GM18526 (cell line): ENCODE measurements around the gene SPECC1L.

Experiments used
- POLR2A ChIP-seq: IDR thresholded peaks from 3 replicates; pipeline ENCODE4 v1.6.1; 2011; ENCODE audit not compliant: insufficient read length; ENCODE audit errors: extremely low read depth

Gene SPECC1L

DNA sequence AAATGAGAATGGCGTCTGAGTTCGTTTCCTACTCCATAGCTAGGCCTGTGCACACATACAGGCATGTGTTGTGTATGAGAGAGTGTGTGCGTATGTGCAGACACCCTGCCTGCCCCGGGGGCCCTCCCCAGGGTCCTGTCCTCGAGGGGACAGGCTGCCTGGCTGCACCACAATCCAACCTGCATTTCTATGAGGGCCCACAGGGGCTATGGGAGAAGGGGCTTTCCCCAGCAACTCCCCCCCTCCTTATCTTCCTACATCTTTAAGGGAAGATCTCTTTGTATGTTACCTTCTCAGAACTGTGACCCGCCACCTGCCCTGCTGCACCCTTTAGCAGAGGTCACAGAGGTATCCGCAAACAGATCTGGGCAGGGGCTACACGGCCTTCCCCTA, 171.7 kb downstream of the SPECC1L start:
- TF ChIP-seq POLR2A: no peak

DNA sequence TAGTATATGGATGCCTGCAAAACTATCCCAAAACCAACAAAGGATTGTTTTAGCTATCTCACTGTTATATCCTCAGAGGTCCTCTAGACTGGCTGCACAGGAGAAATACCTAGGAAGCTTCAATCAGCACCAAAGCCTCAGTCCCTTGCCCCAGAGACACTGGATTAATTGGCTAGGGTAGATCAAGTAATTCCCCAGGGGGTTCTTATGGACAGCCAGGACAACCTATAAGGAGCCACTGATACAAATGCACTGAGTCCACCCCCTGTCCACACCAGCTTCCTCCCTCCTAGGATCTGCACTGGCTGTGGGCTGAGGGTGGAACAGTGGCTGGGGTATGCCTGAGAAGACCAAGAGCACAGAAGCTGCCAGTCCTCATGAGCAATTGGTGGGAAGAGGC, 173.0 kb downstream of the SPECC1L start:
- TF ChIP-seq POLR2A: no peak

DNA sequence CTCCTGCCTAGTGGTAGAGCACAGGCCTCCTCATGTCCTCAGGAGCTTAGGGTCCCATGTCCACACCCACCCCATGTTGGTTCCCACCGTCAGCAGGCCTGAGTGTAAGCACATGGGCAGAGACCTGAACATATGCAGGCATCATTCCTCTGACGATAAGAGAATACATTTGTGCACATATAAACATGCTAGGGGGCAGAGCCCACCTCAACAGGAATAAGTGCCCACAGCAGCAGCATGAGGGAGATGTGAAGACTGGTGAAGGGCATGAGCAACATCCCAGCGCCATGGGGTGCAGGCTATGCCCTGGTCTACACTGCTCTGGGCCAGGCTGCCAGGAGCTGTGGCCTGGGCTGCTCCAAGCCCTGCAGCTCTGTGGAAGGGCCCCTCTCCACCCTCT, 173.6 kb downstream of the SPECC1L start:
- TF ChIP-seq POLR2A: no peak

DNA sequence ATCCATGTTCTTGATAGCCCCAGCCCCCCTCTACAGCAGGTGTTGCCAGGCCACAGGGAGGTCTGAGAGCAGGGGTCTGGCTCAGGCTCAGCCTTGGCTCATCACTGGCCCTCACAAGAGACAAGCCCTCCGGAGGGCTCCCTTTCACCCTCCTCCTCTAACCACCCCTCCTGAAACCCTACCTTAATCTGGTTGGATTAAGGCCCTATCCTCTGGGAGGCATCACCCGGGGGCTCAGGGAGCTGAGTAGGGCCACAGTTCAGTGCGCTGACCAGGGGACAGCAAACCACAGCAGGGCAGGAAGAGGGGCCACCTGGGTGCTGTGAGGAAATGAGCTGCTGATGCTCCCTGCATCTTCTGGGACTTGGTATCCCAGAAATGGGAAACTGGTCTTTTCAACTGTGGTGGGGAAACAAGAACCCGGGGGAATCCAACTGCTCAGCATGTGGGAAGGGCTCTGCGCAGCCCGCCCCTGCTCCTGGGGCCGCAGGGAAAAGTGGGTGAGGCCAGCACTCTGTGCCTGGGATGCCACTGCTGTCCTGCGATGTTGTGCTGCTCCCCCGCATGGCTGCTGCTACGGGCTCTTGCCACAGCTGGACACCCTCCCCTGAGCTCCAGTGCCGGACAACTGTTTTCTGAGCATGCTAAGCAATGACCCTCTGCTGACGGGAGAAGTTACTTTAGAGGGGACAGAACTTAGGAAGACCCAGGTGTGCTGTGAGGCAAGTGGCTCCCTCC, 174.3 kb downstream of the SPECC1L start:
- TF ChIP-seq POLR2A: no peak

DNA sequence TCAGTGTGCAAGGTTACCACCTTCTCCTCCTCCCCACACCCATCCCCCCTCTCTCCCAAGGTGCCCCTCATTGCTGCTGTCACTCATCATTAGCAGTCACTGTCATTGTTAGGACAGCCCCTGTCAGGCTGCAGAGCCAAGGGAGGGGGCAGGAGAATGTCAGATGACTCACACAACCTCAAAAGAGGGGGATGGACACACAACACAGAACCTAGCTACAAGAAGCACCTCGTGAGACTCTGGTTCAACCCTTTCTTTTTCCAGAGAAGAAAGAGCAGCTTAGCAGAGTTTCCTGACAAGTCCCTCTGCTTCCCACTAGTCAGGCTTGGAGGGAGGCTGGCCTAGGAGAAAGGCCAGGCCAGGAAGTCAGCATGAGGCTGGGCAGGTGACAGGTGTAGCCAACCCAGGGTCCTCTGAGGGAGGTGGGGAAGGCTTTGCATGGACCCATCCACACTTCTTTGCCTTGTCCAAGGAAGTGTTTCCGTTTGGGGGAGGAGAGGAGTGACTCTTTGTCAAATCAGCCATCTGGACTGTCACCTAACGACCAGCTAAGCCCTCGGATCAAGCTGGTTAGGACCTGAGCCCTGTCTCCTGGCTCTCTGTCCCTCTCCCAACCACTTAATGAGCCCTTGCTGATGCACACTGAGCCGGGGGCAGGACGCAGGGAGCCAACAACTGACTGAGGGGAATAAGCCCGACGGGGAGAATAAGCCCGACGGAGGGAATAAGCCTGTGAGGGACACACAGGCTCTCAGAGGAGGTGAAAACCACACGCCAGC, 175.0 kb downstream of the SPECC1L start:
- no peak for TF ChIP-seq POLR2A

DNA sequence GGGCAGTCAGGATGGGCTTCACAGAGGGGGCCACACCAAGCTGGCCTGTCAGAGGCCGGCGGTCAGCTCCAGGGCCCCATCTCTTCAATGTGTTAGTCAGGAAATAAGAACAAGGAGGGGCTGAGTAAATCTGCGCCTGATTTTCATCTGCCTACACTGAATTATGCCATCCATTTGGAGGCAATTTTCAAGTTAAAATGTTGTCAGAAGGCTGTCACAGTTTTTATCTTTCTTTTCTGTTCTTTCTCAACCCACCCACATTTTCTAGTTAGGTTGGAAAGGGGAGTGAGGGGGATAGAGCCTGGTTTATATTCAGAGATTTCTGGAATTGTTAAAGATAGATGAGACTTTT, 175.6 kb downstream of the SPECC1L start:
- no peak for TF ChIP-seq POLR2A

DNA sequence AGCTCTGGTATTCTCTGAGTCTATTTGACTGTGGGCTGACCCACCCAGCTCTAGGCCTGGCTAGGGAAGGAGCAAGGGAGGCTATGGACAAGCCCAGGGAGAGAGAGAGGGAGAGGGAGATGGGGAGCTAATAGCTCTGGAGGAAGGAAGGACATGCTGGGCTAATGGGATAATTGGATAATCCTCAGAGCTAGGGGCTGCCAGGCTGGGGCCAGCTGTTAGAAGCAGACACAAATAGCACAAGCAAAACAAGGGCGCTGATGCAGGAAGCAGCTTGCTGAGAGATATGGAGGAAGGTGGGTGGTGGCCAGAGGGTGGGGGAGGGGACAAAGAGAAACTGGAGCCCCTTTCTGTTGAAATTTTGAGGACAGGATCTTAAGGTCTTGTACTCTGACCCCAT, 180.0 kb downstream of the SPECC1L start:
- TF ChIP-seq POLR2A: no peak

DNA sequence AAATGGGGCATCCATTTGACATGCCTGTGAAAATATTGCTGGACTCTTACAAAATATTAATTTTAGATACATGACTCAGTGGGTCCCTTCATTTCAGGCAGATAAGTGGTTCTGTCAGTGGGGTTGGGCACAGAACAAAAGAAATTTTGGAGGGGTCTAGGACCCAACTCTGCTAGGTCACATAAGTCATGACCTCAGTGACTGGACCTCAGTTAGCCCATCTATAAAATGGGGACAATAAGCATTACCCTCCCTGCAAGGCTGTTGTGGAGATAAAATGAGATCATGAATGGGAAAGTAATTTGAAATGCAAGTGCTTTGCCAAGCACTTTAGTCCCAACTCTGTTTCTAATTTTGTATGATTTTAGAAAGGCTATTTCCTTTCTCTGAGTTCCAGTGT, 180.5 kb downstream of the SPECC1L start:
- TF ChIP-seq POLR2A: no peak

DNA sequence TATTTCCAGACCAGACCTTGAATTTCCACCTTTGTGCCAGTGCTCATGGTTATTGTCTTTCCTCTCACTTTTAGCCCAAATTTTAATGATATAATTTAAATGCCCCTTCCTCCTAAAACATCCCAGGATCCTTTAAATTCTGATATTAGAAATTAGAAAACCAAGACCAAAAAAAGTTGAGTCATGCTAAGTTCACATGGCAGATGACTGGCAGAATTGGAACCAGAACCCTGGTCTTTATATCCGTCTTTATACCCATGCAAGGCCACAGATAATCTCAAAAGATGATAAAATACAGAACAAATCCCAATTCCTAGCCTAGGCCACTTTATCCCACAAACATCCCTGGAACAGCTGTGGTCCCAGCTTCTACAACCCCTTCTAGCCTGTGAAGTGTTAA, 183.2 kb downstream of the SPECC1L start:
- no peak for TF ChIP-seq POLR2A

DNA sequence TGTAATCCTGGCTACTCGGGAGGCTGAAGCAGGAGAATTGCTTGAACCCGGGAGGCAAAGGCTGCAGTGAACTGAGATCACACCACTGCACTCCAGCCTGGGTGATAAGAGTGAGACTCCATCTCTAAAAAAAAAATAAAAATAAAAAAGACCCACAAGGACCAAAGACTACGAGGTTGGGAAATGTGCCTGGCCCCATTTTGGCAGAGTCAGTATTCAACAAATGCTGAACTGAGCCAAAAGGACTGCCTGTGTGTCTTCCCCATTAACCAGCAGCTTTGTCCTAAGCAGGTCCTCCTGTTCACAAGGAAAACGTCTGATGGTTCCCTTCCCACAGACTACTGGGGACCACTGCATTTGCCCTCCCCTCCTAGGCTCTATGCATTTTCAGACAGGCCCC, 184.4 kb downstream of the SPECC1L start:
- TF ChIP-seq POLR2A: no peak

DNA sequence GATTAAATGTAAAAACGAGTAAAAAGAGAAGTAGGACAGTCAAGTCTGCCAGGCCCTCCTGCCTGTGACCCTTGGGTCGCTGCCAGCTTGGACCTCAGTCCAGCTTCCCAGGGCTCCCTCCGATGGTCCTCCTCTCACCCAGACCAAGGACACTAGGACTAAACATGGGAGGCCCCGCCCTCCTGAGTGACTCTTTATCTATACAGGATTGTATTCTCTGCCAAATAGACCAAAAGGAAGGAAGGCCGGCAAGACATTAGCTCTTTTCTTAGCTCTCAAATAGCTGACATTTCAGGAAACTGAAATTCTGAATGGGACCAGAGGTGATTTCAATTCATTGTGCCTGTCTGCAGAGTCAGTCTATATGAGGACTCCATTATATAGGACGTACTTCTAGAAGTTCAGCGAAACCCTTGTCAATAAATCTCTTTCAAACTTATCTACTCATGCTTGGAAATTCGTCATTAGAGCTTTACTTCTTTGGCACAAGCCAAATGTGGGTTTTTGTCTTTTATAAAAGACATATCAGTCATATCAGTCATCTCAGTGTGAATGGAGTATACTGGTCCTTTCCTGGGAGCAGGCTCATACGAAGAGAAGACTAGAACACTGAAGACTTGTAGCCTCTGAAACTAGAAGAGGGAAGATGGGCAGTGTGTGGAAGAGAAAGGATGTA, 185.3 kb downstream of the SPECC1L start:
- no peak for TF ChIP-seq POLR2A

DNA sequence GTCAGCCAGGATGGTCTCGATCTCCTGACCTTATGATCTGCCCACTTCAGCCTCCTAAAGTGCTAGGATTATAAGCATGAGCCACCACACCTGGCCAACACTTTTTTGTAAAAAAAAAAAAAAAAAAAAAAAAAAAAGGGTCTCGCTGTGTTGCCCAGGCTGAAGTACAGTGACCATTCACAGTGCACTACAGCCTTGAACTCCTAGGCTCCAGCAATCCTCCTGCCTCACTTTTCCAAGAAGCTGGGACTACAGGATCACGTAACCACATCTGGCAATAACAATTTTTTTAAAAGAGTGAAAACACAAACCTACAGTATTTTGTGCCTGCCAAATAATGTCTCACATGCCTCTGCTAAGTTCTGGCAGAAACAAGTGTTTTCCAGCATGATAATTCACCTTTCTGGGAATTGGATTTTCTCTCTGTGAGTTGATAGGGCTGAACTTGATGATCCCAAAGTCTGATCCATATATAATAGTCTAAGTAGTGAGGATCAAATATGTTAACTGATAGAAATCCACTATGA, 187.3 kb downstream of the SPECC1L start:
- no peak for TF ChIP-seq POLR2A

DNA sequence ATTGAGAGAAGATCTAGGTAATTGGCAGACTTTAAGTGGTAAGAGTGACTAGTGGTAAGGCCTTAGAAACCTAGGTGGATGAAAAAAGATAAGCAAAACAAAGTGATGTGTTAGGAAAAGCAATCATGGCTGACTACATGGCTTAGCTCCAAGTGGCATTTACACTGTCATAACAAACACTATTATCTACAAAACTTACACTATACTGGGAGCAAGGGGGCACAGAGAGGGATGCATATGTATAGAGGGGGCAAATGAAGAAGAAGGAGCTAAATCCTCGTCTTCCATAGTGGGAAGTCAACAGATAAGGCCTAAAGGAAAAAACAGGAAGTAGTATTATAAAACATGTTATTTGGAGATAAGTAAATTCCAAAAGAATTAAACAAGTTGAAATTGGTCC, 189.3 kb downstream of the SPECC1L start:
- TF ChIP-seq POLR2A: no peak

DNA sequence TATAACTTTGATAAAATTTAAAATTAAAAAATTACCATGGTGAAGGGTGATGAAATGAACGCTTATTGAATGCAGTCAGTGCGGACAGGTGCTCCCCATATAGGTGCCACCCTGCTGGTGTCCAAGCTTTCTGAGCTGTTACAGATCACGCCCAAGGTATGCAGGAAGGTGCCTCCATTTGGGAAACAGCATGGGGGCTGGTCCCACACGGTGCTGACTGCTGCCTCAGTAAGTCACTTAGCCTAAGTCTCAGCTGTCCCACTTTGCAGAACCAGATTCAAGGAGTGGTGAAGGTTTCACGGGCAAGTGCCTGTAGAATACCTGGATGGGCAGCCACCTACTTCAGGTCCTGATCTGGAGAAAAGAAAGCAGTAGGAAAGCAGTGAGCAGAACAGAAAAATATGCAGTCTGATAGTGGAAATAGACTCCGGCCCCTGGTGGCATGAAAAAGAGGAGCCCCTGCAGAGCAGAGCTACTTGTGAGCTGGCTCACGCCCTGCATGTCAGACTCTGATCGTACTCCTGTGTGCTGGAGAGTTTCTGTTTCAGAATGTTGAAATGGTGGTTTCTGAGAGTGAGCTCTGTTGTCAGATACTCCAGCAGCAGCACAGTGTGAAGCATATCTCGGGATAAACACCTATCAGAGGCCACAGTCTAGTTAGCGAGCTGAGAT, 189.9 kb downstream of the SPECC1L start:
- no peak for TF ChIP-seq POLR2A

DNA sequence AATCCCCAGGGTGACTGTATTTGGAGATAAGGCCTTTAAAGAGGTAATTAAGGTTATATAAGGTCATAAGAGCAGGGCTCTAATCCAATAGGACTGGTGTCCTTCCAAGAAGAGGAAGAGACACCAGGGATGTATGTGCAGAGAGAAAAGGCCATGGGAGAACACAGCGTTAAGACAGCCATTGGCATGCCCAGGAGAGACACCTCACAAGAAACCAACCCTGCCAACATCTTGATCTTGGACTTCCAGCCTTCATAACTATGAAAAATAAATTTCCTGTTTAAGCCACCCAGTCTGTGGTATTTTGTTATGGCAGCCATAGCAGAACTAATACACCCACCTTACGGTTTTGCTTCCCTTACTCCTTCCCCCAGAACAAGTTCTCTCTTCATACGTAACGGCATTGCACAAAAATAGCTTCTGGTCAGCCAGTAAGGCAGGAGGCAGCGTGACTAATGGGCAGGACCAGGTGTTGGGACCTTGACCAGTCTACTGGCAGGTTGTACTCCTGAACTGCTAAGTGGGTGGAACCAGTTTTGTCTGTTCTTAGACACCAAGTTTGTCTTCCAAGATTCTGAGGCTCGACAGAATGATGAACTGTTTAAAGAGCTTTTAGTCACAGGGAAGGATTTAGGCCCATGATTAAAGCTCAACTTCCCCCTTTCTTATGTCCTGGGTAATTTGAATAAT, 192.6 kb downstream of the SPECC1L start:
- TF ChIP-seq POLR2A: no peak
